T-helper 2 cell (primary cell): ENCODE data around the gene NPAS3.

ENCODE experiments used
- DNase-seq, 5 experiments: peaks; one replicate each; pipeline versions ENCODE4 v3.0.0 to v3.0.0-alpha.2; 2012 to 2022

NPAS3 gene

GRCh38 chr14:33451211-33451610, 512.5 kb downstream of the NPAS3 start:
- DNase-seq = no peak

- no peak for DNase-seq
These were observed 514.3 kb downstream of the NPAS3 start for GRCh38 chr14:33452995-33453394.

- DNase-seq = peak in 1 of 5 experiments; percentile 23
These were observed 515.4 kb downstream of the NPAS3 start for GRCh38 chr14:33454022-33454595.

GRCh38 chr14:33454707-33455106, 516.0 kb downstream of the NPAS3 start:
- DNase-seq = no peak

GRCh38 chr14:33455654-33456345, 517.1 kb downstream of the NPAS3 start:
- DNase-seq = peak in 1 of 5 experiments; percentile 10

- DNase-seq = no peak
These were observed 518.3 kb downstream of the NPAS3 start for GRCh38 chr14:33457021-33457420.

- no peak for DNase-seq
These were observed 518.9 kb downstream of the NPAS3 start for GRCh38 chr14:33457617-33458016.

GRCh38 chr14:33460164-33460563, 521.5 kb downstream of the NPAS3 start:
- DNase-seq = no peak

- no peak for DNase-seq
These were observed 522.4 kb downstream of the NPAS3 start for GRCh38 chr14:33461036-33461435.

- no peak for DNase-seq
These were observed 525.1 kb downstream of the NPAS3 start for GRCh38 chr14:33463731-33464130.

GRCh38 chr14:33464254-33464962, 525.7 kb downstream of the NPAS3 start:
- no peak for DNase-seq

- no peak for DNase-seq
These were observed 527.4 kb downstream of the NPAS3 start for GRCh38 chr14:33465846-33466700.

GRCh38 chr14:33467971-33468370, 529.3 kb downstream of the NPAS3 start:
- DNase-seq = no peak

- DNase-seq = no peak
These were observed 531.2 kb downstream of the NPAS3 start for GRCh38 chr14:33469898-33470297.

GRCh38 chr14:33471776-33472175, 533.1 kb downstream of the NPAS3 start:
- no peak for DNase-seq

GRCh38 chr14:33475623-33476022, 536.9 kb downstream of the NPAS3 start:
- DNase-seq = peak in 1 of 5 experiments; percentile 46

GRCh38 chr14:33477797-33478196, 539.1 kb downstream of the NPAS3 start:
- no peak for DNase-seq

GRCh38 chr14:33480071-33480886, 541.6 kb downstream of the NPAS3 start:
- DNase-seq = no peak

- no peak for DNase-seq
These were observed 542.2 kb downstream of the NPAS3 start for GRCh38 chr14:33480887-33481184.

- DNase-seq = no peak
These were observed 544.4 kb downstream of the NPAS3 start for GRCh38 chr14:33483110-33483509.

GRCh38 chr14:33483541-33483940, 544.9 kb downstream of the NPAS3 start:
- no peak for DNase-seq

GRCh38 chr14:33484264-33484663, 545.6 kb downstream of the NPAS3 start:
- DNase-seq = peak in 1 of 5 experiments; percentile 12
